ENCODE measurements around the gene MEGF6.

MEGF6 gene

DNA sequence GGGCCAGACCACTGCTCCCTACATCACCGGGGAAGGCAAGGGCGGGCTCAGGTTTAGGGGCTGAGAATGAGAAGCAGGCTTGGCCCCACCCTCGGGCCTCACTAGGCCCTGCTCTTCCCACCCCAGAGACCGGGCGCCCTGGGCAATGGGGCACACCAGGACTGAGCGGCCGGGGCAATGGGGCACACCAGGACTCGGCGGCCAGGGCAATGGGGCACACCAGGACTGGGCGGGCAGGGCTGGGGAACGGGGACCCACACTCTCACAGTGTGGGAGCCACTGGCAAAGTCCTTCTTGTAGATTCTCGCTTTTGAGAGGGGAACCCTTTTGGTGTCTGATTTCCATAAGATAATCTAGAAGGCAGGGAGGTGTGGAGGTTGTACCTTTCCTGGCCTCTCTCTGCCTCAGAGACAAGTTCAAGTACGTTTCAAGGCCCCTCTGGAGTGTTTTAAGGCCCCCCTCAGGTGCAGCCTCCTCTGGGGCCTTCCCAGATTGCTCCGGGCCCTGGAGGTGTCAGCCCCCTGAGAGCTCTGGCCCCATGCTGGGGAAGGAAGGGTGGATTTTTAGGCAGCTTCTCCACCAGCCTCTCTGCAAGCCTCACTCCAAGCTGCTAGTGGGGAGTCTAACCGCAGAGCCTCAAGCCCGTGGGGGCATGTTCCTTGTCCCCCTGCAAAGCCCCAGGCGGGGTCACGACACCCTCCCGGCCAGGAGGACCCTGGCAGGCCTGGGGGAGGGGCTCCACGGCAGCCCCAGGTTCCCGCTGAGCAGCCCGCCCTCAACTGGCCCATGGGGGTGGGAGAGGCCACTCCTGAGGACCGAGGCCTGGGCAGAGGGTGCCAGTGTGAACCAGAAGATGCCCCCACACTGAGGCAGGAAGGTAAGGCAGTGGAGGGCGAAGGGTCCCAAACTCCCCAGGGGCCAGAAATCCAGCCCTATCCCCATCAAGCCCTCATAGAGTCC is 90.6 kb downstream of the MEGF6 start:
- no peak for DNase-seq (ENCODE audit: low spot score)

GRCh38 chr1:3519301-3519885 is 91.9 kb downstream of the MEGF6 start:
- DNase-seq (ENCODE audit: low spot score), result no peak

- DNase-seq (ENCODE audit: low spot score), result no peak
Observed at GRCh38 chr1:3518756-3519155, 92.6 kb downstream of the MEGF6 start.

DNA sequence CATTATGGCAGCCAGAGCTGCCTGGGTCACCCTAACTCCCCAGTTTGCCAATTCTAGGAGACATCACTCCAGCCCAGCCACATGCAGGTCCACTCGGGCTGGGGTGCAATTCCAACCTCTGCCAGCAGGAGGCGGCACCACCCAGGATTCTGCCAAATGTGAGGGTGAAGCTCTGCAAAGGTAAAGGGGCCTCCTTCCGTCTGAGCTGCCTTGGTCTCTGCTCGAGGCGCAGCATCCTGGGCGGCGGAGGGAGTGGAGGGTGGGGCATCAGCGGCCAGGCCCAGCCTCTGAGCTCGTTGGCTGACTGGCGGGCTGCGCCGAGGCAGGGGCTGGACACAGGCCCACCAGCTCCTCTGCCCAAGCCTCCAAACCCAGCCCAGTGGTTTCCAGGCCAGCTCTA is 93.1 kb downstream of the MEGF6 start:
- no peak for DNase-seq (ENCODE audit: low spot score)

DNA sequence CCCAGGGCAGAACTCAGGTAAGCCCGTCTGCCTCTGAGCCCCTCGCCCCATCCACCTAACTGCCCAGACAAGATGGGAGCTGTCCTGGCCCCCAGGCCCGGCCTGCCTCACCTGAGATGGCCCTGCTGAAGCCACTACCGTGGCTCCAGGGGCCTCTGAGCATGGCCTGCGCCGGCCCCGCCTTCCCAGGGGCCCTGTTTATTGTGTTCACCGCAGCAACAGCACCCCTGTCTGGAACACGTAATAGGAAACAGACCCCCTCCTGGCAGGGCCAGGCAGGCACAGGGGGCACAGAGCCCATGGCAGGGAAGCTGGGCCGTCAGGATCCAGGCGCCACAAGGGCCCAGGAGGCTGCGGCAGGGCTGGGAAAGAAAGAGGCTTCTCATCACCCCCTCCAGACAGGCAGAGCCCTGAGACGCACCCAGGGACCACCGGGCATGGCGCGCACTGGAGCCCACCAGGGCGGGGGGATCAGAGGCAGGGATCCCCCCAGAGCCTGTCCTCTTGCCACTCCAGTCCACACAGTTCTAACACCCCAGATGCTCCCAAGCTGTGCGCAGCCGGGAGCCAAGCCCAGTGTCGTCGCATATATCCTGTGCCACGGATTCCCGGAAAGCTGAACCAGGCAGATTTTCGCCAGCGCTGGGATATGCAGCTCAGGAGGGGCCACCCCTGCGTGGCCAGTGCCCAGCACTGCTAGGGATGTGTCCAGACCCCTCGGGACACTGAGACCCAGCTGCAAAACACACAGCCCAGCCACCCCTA is 94.2 kb downstream of the MEGF6 start:
- DNase-seq (ENCODE audit: low spot score), result no peak

DNA sequence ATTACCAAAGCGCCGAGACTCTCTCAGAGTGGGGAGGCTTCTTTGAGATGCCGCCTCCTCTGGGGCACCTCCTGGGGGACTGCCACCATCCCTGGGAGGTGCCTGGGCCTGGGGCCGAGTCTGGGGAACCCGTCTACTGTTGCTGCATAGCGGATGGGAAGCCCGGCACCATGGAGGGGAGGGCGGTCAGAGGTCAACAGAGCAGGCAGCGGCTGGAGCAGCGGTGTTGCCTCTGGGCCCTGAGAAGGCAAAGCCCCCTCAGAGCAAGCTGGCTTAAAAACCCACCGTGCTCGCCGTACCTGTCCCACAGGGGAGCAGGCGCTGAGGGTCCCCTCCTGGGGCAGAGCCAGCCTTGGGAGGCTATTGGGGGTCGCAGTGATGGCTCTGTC is 94.8 kb downstream of the MEGF6 start:
- no peak for DNase-seq (ENCODE audit: low spot score)

- no peak for DNase-seq (ENCODE audit: low spot score)
Observed at GRCh38 chr1:3515774-3516480, 95.4 kb downstream of the MEGF6 start.

DNA sequence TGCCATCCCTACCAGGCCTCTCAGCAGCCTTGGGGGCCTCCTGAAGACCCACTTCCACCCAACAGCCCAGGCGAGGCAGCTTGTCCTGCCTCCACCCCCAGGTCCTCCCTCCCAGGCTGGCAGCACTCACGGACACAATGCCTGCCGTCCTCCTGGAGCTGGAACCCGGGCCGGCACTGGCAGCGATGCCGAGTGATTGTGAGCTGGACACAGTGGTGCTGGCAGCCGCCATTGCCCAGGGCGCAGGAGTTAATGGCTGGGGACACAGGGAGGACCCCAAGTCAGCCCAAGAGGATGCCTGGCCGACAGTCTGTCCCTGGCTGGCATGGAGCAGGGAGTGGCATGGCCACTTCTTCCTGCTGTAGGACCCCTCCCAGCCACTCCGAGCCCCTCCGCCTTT is 96.0 kb downstream of the MEGF6 start:
- no peak for DNase-seq (ENCODE audit: low spot score)

GRCh38 chr1:3514404-3514803 is 96.9 kb downstream of the MEGF6 start:
- no peak for DNase-seq (ENCODE audit: low spot score)

- no peak for DNase-seq (ENCODE audit: low spot score)
Observed at GRCh38 chr1:3511856-3512255, 99.5 kb downstream of the MEGF6 start.

- DNase-seq (ENCODE audit: low spot score), result no peak
Observed at GRCh38 chr1:3511306-3511705, 100.0 kb downstream of the MEGF6 start.

- no peak for DNase-seq (ENCODE audit: low spot score)
Observed at GRCh38 chr1:3510956-3511250, 100.4 kb downstream of the MEGF6 start.

GRCh38 chr1:3510136-3510955 is 101.0 kb downstream of the MEGF6 start:
- DNase-seq (ENCODE audit: low spot score), result no peak

GRCh38 chr1:3509721-3510120 is 101.6 kb downstream of the MEGF6 start:
- DNase-seq (ENCODE audit: low spot score), result no peak

DNA sequence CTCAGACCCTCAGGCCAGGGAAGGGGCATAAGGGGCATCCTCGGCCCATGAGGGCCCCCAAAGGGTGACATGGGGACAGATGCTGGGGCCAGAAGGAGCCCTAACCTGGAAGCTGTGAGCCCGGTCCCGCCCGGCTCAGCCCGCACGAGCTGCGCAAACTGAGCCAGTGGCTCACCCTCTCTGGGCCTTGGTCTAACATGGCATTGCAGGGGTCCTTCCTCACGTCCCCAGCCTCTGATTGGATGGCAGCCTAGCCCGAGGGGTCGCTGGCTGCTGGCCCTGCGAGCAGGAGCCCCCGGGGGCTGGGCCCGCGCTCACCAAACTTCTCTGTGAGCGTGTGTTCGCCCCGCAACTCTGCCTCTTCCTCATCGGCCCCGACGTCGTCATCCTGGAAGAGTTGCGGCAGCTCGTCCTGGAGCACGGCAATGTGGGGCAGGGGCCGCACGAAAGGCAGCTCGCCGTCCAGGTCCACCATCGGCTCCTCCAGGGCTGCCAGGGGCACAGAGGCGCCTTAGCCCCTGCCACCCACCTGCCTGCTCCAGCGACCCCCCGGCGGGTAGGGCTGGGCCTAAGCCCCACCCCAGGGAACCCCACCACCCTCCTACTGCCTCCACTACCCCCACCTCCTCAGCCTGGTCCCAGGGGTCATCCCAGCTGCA is 102.4 kb downstream of the MEGF6 start:
- no peak for DNase-seq (ENCODE audit: low spot score)

- no peak for DNase-seq (ENCODE audit: low spot score)
Observed at GRCh38 chr1:3507636-3508275, 103.6 kb downstream of the MEGF6 start.

GRCh38 chr1:3506943-3507342 is 104.4 kb downstream of the MEGF6 start:
- no peak for DNase-seq (ENCODE audit: low spot score)

GRCh38 chr1:3506041-3506440 is 105.3 kb downstream of the MEGF6 start:
- DNase-seq (ENCODE audit: low spot score), result no peak

DNA sequence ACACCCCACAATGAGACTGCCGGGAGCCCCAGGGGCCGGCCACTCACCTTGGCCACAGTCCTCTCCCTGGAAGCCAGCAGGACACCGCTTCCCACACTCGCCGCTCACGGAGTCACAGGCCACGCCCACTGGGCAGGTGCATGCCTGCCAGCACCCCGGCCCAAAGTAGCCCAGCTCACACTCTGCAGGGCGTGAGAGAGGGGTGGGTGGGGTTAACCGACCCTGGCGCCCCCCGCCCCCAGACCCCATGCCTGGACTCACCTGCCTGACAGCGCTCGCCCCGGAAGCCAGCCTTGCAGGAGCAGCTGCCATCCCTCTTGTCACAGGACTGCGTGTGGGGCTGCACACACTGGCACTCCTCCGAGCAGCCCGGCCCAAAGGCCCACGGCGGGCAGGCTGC is 106.1 kb downstream of the MEGF6 start:
- no peak for DNase-seq (ENCODE audit: low spot score)

DNA sequence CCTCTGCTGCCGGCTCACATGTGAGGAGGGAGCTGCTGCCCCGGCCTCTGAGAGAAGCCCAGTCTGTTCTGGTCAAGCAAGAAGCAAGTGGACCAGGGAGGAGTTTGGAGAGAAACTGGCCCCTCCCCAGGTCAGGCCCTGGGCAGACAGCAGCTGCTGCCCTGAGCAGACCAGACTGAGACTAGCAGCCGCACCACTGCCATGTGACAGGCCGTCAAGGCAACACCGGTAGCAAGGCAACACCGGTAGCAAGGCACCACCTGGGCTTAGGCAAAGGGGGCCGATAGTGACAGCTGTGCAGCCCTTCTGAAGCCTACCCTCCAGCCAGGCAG is 106.5 kb downstream of the MEGF6 start:
- no peak for DNase-seq (ENCODE audit: low spot score)

Data from hematopoietic multipotent progenitor cell treated with erythropoietin and hydrocortisone succinate and interleukin-3 and kit ligand, for 17 days (in vitro differentiated cells).